ENCODE measurements around the gene FAM110C.

- TF ChIP-seq CTCF (IDR thresholded peaks at IDR 0.05): no peak
- TF ChIP-seq EP300 (IDR thresholded peaks at IDR 0.05): no peak
- no peak for TF ChIP-seq POLR2AphosphoS5 (IDR thresholded peaks at IDR 0.05)
These were observed 22.2 kb downstream of the FAM110C start for GRCh38 chr2:24107-24506.

Data from suprapubic skin (tissue), 4 donors.